GM19468 (cell line): ENCODE results near the gene PLCB2.

Experiments used
- ATAC-seq: cut with Tn5 transposase; IDR thresholded peaks from one replicate; pipeline ENCODE4 v1.9.1; 2021; ENCODE audit warnings: mild to moderate bottlenecking, moderate library complexity, moderate number of reproducible peaks; ENCODE audit not compliant: unreplicated experiment; ENCODE audit errors: extremely low read depth

Gene PLCB2

DNA sequence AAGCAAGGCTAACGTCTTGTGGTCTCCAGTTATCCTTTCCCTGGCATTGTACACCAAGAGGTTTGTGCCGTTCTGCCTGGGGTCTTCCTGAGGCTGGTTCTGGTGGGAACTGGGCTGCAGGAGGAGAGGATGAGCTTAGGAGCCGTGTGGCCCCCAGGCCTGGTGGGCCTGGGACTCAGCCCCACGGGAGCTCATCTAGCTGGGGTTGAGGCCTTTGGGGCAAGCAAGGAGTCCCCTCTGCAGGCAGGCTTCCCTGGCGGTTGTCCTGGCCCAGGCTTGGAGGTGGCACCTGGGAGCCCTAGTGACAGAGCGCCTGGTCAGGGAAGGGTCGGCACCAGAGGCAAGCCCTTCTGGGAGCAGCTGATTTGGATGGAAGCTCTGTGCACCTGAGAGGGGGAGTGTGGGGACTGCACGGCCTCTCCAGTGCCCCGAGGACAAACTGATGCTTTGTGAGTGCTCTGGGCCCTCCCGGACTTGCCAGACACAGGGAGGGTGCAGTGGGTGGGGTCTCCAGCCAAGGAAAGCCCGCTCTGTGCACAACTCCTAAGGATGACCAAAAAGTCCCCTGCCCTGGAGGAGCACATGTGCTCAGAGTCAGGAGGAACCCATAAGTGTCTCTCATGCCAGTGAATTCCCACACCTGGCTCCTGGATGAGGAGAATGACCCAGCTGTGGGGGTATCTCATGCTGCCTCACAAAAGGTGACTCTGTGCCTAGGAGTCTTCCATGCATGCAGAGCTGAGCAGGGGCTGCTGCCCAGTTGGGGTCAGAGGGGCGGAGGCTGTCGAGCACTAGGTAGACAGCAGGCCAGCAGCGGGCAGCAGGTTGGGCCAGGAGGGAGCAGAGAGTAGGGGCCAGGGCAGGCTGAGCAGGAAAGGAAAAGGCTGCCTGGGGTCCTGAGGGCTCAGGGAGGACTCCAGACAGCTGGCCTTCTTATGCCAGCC is 66.2 kb downstream of the PLCB2 start:
- no peak for ATAC-seq

GRCh38 chr15:40240619-40241221 is 67.0 kb downstream of the PLCB2 start:
- ATAC-seq = no peak

GRCh38 chr15:40239693-40240618 is 67.8 kb downstream of the PLCB2 start:
- no peak for ATAC-seq

DNA sequence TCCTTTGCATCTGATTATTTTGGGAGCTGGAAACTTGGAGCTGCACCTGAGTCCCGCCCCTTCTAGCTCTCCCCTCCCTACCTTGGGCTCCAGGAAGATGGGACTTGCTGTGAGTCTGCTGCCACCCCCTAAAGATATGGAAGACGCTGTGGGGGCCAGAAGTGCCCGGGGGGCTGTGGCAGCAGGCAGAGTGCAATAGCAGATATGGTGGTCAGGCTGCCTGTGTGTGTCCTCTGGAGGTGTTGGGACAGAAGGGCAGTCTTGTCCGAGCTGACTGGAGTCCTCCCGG is 68.4 kb downstream of the PLCB2 start:
- no peak for ATAC-seq

DNA sequence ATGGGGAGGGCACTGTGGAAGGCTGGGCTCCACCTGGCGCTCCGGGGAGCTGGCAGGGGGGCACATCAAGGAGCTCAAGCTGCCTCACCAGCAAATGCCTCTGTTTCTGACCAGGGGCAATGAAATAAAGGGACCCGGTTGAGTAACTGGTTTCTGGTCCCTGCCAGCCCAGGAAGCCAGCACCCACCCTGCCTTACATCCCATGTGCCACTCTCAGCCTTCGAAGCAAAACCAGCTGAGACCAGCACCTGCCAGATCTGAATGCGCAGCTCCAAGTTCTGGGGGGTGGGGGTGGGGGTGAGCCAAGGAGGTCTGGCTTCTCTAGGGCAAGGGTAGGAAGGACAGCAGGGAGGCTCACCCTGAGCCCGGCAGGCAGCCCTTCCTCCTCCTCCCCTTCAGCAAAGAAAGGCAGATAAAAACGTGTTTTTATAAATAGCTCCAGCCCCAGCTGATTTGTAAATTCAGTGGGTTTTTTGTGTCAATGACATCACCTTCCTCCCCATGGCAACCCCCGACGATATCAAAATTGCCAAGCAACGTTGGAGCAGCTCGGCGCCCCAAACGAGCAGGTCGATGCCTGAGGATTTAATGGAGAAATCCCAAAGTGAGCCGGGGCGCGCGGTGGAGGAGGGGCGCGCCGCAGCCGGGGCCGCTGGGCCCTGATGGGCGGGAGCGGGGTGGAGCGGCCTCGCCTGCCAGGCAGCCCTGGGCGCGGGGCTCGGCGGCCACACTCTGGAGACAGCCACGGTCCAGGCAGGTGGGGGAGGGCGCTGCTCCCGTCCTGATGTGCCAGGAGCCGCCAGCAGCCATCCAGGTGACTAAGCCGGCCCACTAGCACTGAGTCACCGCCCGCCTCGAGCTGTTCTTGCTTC is 69.0 kb downstream of the PLCB2 start, which contains the start of gene PAK6:
Gene PAK6 (plus strand): TSS at position 532 of the 872 bp plus-strand sequence. CDS start 25,723 bp downstream, outside the sequence.
- no peak for ATAC-seq
